ENCODE measurements around the gene CDK6.

DNA sequence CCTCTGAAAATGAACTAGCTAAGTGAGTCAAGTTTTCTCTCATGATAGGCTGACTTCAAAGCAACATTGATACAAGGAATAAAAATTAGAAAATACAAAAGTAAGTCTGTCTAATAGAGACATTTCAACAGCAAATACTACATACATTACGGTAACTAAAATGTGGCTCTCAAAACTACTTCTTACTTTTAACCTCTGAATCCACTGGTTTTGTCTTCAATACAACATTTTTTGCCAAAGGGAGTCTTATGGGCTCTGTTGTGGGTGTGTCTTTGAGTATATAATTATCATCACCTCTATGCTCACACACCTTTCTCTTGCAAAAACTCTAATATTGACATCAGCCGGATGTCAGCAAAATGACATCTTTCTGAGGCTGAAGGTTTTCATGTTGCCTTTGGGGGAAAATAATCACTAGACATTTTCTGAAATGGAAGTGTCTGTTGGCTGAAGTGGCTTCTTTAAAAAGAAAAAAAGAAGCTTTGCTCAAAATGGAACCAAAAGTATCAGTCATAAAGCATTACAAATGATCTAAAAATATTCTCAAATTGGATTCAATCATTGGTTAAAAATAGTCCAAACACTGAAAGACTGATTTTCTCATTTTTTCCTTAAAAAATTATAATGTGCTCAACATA, 204.4 kb downstream of the CDK6 start:
- no peak for TF ChIP-seq POLR2A (IDR thresholded peaks at IDR 0.05; ENCODE audit: low read depth)
- TF ChIP-seq EP300 (IDR thresholded peaks at IDR 0.05), result no peak
